ENCODE results near the gene CHST9.
"Not testable (repeated sequence)": the region's sequence is repeated elsewhere in the genome, so short reads cannot be mapped to it uniquely, and the experiment has no call there.

Gene CHST9

DNA sequence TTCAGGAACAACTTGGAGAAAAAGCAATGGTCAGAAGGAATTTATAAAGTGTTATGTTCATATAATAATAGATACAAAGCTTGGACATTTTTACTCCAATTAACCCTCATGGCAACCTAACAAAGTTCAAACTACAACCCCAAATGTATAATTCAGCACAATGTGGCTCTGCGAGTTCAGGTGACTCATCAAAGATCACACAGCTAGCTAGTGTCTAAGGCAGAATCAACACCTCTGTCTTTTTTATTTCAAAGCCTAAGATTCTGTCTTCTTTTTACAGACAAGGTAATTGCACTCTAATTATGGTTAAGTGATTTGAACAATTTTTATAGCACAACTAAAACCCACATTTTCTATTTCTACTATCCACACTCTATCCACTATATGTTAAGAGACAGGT, 90.5 kb downstream of the CHST9 start:
- no peak for DNase-seq

DNA sequence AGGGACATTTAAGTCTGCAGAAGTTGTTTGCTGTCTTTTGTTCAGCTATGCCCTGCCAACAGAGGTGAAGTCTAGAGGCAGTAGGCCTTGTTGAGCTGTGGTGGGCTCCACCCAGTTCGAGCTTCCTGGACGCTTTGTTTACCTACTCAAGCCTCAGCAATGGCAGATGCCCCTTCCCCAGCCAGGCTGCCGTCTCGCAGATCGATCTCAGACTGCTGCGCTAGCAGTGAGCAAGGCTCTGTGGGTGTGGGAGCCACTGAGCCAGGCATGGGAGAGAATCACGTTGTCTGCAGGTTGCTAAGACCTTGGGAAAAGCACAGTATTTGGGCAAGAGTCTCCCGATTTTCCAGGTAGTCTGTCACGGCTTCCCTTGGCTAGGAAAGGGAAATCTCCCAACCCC, 91.8 kb downstream of the CHST9 start:
- DNase-seq = not testable (repeated sequence)

DNA sequence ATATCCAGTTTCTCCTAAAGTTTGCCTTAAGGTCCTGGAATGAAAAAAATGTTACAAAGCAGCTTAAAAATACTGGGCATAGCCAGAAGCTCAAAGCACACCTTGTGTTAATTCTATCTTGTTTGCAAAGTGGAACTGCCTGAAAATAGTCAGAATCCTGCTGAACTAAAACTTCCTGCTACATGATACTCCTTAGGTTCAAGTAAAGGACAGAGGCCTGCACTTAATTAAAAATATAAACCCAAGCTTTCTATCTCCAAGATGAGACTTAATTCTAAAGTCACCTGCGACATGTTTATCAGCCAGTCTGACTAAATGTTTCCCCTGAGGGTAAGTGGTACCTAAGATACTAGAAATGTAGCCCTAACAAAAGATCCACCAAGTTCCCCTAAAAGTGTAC, 103.4 kb downstream of the CHST9 start:
- DNase-seq = no peak

DNA sequence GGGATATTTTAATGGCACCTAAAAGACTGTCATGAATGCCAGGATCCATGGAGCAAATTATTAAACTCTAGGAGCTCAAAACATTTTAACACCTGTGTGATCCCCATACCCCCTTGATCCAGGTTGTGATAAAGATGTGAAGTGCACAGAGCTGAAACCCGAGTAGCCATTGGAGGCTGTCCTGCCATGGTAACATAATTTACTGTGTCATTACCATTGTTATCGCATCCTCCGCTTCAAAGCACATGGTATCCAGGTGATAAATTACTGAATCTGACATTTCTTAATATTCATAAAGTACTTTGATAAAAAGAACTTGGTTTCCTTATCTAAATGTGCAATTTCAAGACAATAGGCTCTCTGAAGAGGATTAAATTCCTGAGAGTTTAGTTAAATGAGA, 109.3 kb downstream of the CHST9 start:
- DNase-seq = no peak

DNA sequence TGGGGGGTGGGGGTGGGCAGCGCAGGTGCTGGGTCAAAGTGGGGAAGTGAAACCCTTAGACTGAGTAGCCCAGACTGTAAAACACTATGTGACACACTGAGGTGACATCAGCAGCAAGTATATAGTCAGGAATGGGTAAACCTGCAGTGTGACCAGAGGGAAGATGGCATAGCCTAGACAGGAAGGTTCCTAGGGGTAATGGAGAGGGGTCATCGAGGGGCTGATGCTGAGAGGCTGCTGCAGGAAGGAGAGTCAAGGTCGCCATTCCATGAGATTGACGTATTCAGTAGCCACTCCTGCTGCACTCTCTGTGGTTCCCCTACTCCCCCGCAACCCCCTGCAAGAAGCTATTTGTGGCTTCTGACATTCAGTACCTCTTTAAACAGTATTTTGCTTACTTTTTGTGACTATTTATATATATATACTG, 111.7 kb downstream of the CHST9 start:
- DNase-seq = no peak

DNA sequence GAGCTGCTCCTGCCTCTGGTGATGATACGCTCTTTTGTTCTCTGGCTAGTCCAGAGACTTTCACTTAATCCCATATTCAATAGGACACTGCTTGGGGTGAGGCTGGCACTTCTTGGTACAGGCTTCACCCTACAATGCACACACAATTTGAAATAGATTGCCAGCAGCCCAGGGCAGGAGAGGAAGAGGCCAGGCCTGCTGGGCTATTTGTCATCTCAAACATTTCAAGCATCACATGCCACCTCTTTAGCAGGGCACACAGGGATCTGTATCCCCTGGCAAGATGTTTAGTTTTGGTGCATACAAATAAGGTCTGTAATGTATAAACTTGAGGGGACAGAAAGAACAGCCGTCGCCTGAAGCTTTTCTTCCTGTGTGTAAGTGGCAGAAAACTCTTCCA, 120.4 kb downstream of the CHST9 start:
- no peak for DNase-seq

DNA sequence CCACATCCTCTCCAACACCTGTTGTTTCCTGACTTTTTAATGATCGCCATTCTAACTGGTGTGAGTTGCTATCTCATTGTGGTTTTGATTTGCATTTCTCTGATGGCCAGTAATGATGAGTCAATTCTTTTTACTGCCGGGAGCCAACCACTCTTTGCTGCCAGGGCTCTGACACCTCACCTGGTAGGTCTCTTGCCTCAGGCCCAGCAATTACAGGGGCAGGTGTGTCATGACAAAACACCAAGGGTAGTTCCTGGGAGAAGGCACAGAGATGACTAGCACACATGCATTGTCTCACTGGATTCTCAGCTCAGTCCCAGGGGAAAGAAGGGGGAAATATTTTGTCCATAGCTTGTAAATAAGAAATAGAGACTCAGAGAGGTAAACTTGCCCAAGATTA, 122.3 kb downstream of the CHST9 start:
- DNase-seq = no peak

DNA sequence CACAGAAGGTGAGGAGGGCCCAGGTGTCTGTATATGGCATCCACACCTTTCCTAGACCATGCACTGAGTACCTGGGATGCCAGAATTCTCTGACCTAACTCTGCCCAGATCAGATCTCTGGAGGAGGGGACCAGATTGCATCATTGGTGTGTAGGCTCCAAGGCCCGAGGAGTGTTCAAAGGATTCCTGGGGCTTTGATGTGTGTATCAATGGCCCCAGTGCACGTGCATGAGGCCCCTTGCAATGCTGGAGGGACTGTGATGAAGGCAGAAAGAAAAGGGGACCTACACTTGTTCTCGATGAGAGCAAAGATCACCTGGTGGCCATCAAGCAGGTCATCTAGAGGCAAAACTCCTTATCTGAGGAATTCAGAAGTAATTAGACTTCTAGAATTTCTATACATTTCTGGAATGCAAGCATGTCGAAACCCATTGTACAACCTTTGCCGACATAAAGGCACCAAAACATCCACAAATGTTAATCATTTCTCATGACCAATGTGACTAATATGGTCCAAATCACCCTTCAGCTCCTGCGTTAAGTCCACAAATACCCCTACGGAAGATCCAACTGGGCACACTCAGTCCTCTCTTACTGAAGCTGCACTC, 123.5 kb downstream of the CHST9 start:
- no peak for DNase-seq

DNA sequence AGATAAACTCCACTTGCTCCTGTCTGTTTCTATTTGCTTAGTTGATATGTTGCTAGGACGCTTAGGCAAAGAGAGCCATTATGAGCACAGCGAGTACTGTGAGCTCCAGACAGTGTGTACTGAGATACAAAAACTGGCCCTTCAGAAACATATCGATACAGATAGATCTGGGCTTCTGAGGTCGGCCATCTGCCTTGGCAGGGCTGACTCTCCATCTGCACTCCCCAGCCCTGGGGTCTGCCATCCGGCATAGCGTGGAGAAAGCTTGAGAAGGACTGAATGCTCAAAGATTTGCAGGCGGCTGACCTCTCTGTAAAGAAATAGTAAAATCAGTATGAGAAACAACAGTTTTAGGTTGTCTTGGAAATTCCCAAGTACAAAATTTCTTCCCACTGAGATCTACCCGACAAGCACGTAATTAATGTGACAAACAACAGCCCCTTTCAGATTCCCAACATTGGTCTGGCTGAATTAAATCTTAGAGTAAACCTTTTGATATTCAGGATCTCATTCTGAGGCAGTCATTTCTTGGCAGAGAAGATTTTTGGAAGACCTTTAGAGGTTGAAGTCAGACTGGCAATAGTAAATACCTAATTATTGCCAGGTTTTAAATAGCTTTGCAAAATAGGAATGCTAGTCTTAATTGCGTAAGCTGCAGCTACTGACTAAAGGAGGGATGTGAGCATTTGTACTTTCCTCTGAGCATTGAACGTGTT, 127.4 kb downstream of the CHST9 start:
- peak in 39 of 56 donors; percentile 1 to 61 (median 12) for DNase-seq

DNA sequence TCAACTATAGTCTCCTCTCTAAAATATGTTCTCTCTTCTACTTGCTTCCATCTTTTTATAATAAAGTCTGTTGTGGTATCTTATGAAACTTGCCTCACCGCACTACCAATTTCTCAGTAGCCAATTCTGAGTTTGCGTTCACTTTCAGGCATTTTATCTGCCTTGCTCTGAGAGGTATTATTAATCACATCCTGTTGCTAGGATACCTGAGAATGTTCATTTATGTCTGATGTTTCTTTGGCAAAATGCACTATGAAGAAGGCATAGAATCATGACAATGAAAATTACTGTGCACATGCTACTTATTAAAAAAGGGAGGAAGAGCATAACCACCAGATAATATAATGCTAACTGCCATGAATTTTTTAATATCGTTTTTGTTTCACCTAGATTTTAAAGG, 130.2 kb downstream of the CHST9 start:
- DNase-seq = no peak

DNA sequence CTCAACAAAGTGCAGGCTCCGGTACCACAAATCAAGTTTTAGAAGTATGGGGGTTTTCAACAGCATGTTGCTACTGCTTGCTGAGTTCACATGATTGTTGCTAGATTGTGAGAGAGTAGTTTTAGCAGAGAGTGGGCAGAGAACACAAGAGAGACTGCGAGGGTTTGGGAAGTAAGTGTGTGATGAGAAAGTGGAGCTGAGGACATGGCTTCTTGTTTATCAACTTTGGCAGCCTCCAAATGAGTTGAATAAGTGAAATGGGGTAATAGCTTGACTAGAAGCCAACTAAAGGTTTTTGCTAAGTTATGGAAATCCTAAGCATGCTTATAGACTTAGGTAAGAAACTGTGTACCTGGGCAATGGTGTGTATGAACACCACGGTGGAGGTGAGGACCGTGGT, 135.1 kb downstream of the CHST9 start:
- DNase-seq = no peak

DNA sequence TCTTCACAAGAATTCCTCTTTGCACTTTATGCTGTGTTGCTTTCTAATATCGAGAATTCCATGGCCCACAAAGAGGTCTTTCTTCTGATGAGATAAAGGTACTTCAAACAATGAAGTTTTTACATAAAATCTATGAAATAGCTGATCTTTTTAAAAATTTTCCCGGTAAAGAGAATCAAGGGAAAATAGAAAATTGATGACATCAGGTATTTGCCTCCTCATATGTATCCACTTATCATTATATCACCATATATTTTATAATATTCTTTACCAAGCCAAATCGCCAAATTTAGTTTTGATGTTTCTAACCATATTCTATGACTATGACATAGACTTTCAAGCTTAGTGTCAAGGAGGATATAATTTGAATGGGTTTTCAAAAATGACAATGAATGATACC, 139.8 kb downstream of the CHST9 start:
- DNase-seq = no peak

DNA sequence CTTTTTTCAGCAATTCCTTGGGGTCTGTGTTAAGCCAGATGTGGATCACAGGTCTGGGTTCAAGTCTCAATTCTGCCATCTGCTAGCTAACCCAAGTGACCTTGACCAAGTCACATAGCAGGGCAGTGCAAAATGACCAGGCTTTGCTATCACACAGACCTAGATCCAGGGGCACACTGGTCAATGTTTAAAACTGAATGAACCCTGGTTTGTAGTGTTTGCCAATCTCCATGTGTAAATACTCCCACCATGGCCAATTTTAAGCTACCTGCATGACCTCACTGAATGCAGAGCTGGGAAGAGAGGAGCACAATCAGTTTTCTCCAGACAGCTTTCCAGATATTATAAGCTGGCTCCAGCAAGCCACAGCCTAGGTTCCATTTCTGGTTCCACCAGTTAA, 142.9 kb downstream of the CHST9 start:
- no peak for DNase-seq

DNA sequence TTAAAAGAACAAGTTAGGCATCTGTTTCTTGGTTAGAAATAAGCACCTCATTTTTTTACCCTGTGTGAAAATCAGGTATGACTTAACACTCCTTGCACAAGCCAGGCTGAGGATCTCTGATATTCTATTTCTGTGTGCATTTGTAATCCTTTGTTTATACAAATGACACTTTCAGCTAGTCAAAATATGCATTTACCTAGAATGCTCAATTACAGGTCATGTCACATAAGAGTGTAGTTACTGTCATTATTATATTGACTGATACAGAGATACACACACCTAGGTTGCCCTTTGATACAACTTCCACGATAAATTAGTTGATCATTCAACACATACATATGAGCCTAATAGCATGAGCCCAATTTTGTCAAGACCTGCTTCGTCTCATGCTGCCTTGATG, 144.3 kb downstream of the CHST9 start:
- DNase-seq = no peak

DNA sequence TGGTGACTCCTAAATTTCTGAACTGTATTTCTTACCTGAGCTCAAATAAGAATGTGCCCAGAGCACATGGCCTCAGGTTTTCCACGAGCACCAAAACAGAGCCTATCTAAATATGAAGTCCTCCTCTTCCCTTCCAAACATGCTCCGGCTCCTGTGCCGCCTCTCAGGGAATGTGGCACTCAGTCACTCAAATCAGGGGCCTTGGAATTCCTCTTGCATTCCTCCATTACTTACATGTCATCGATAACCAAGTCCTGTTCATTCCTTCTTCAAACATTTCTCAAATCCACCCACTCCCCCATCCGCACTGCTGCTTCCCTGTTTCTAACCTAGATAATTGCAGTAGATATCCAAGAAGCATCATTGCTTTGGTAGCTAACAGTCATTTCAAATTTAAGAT, 151.4 kb downstream of the CHST9 start:
- DNase-seq = no peak

DNA sequence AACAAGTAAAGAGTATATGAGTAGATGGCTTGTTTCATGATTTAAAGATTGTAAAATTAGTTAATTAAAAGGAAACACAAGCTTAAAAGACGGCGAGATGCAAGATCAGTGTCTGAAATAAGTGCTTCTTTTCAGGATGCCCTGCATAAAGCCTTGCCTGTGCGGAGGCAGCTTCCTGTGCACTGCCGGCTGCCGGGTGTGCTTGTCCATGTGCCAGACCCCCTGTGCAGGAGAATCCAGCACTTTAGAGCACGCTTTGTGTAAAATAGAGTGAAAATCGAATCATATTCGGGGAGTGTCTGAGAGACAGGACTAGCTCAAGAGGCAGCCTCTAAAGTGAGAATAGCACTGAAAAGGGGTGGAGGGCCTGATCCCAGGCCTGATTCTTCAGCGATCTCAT, 154.7 kb downstream of the CHST9 start:
- peak in 5 of 56 donors; percentile 5 to 17 (median 9) for DNase-seq

DNA sequence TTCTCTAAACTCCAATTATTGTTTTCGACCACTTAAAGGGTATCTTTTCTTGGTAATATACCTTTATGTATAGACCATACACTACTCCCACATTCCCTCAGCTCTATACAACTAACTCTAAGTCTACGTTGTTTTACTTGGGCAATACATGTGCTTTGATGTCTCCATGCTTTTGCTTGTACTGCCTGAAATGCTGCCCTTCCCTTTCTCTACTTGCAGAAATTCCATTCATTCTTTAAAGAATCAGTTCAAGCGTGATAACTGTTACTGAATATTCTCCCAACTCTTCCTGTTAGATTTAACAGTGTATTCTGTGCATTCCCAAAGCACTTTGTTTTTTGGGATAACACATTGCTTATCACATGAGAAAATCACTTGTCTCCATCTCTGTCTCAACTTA, 162.6 kb downstream of the CHST9 start:
- no peak for DNase-seq

DNA sequence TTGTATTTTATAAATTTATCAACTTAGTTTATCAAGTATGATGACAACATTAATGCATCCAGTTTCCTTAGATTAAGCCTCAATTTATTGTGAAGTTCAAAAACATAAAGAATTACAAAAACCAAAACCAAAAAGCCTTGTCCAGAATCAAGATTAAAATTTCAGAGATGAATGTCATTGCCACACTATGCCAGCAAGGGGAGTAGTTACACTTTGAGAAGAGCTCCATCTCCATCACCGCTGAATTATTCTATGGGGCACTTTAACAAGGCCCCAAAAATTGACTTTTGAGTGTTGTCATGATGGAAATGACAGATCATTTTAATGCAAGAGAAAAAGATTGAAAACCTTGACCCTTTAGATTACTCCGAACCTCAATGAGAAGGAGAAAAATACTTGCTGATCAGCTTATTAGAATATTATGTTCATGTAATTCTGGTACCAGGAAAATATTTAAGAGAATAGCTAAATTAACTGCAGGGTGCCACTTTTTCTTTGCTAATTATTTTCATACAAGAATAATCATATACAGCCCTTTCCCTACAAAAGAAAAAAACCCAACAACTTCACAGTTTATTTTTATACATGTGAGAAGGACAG, 167.1 kb downstream of the CHST9 start:
- DNase-seq = no peak

DNA sequence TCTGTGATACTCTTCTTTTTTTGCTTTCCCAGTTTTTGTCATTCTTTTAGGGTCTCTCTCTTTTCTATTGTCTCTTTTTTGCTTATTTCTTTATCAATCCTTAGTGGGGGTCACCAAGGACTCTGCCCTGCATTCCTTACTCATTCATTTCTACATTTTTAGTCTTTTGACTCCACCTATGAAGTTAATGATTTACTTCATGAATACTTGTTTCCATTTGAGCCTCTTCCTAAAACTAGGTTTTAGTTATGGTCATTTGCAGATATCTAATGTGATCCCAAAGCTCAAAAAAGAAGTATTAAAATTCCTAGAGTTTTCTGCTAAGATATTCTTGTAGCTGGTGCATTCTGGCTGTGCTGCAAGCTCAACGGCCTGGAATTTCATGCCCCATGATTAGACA, 170.3 kb downstream of the CHST9 start:
- no peak for DNase-seq

DNA sequence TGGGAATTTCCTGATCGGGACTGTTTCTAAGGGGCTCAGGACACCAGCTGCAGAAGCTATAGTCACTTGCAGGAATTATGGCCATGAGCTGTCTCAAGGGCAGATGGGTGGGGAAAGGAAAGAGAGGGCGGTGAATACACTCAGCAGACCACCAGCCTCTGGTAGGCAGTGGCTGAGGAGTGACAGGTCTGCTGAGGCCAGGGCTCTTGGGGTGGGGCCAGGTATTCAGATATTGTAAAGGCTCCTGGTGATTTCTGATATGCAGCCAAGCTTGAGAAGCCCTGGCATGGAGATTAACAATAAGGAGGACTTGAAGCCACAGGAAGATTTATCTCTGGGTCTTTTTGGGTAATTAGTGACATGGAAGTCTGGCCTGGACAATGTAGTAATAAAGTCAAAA, 174.3 kb downstream of the CHST9 start:
- DNase-seq = no peak

DNA sequence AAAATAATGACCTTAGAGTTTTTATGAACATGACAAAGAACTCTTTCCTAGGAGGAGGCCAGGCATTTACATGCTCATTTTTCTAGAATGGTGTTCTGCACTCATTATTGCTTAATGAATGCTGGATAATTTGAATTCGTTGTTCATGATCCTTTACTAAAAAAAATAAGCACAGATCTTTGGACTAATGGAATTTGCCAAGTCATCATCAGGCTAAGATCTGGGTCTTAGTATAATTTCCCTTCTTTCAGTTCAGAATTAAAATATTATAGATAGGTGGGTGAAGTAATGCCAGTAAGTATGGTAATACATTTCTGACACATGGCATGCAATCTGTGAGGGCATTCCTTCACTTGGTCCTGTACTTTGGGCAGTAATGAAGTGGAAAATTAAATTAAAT, 175.8 kb downstream of the CHST9 start:
- DNase-seq = no peak

DNA sequence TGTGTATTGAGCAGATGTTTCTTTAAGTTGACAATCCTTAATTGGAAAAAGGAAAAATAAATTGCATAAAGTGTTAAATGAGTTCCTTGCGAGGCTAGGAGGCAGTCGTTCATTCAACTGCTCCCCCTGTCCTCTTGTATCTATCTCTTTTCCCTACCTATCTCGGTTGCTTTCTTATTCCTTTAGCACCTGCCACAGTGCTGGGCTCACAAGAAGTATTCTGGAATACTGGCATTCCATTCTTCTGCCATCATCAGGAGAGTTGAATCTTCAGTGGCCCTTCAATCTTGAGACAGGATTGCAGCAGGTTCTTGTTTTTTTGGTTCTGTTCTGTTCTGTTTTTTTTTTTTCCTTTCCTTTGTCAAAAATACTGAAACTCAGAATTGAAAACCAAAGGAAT, 176.5 kb downstream of the CHST9 start:
- DNase-seq = no peak

DNA sequence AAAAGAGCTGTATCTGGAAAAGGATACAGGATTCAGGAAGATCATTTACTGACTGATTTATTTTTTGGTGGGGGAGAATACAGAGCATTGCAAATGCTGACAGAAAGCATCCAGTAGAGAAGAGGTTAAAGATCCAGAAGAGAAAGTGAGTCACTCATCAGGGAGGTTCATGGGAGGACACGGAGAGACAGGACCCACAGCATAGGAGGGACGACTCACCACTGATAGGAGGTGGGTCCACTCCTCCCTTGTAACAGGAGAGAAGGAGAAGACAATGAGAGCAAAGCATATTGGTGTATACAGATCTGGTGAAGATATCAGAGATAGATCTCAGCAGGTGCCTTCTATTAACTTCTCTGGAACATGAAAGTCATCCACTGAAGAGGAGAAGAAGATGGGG, 177.2 kb downstream of the CHST9 start:
- no peak for DNase-seq

Data from amygdala (tissue), 56 donors.